ENCODE measurements around the gene SPRED1.

The SPRED1 gene

DNA sequence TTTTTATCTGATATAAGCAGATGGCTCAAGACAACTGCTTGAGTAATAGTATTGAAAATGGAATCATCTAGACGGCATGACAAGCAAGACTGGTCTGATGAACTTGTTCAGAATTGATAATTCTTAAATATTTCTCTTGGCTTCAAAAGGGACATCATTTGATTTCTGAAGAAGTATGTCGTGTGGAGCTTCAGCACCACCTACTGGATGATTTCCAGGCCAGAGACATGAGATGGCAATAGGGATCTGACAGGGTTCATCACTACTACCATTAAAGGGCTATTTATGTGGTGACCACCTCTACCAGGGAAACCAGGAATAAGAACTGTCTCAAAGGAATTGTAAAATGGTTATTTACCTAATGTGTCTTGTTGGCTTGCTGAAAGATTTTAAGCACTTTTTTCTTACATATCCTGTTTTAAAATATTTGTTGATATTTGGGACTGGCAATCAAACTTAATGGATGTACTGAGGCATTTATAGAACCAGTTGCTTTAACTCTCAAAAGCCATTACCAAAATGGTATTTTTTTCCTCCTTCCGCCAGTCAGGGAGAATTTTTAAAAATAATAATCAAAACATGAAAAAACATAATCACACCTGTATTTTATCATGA, 101.8 kb downstream of the SPRED1 start:
- no peak overlapping the region for H3K4me3 ChIP-seq (ENCODE audit: low read depth, low read length)
- TF ChIP-seq, protein P1, sequence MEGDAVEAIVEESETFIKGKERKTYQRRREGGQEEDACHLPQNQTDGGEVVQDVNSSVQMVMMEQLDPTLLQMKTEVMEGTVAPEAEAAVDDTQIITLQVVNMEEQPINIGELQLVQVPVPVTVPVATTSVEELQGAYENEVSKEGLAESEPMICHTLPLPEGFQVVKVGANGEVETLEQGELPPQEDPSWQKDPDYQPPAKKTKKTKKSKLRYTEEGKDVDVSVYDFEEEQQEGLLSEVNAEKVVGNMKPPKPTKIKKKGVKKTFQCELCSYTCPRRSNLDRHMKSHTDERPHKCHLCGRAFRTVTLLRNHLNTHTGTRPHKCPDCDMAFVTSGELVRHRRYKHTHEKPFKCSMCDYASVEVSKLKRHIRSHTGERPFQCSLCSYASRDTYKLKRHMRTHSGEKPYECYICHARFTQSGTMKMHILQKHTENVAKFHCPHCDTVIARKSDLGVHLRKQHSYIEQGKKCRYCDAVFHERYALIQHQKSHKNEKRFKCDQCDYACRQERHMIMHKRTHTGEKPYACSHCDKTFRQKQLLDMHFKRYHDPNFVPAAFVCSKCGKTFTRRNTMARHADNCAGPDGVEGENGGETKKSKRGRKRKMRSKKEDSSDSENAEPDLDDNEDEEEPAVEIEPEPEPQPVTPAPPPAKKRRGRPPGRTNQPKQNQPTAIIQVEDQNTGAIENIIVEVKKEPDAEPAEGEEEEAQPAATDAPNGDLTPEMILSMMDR (IDR thresholded peaks at IDR 0.05; ENCODE audit: low read depth, low read length): peak; percentile 62

DNA sequence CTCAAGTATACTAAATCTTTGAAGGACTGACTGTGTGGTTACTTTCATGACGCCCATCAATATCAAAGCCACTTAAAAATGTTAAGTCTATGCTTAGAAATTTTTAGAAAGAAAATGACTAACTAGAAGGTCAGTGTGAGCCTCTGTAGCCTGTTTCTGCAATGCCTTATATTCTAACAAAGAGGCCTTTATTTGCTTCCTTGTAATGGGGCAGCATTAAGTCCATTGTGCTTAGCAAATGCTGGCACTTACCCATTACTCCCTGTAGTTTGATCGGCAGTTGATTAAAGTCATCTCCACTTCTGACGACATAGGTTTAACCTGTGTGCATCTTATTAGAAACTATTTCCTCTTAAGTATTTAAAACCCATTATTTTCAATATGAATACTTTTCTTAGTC, 109.7 kb downstream of the SPRED1 start:
- TF ChIP-seq, protein P1 (IDR thresholded peaks at IDR 0.05; ENCODE audit: low read depth, low read length): no peak
- H3K4me3 ChIP-seq (ENCODE audit: low read depth, low read length): no peak overlapping the region

DNA sequence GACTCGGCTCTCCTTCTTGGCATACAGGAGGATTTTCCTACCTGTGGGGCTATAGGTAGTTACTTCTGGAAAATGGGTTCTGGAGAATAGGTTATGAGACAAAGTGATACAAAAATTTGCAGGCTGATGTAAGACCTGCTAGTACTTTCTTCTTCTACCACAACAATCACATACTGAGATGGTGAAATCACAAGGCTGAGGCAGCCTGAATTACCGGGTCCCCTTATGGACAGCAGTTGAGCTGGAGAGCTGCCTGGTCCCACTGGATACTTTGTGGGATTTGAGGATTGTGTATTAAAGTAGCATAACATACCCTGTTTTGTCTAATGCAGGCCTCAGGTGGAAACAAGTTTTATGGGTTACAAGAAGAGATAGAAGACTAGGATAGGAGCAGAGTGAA, 114.8 kb downstream of the SPRED1 start:
- TF ChIP-seq, protein P1 (IDR thresholded peaks at IDR 0.05; ENCODE audit: low read depth, low read length): no peak
- no peak overlapping the region for H3K4me3 ChIP-seq (ENCODE audit: low read depth, low read length)

DNA sequence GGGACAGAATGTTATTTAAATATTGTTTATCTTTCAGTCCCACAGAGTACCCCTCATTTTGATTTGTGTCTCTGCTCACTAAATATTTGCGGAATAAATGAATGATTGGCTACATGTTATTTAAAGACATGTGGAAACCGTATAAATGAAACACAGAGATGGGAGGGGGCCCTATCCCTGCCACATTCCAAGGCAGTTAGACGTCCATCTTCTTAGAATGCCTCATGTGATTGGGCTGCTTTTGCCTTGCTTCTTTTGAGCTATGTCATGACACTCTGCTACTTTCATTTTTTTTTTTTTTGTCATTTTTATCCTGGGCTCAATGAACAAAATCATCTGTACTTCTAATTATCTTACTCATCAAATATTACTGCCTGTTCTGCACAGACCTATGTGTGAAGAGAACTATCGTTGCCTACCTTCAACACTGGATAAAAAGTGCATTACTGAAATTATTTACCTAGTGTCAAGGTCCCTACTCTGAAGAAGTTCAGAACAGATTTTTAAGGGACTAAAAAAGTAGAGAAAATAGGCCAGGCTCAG, 117.4 kb downstream of the SPRED1 start:
- TF ChIP-seq, protein P1 (IDR thresholded peaks at IDR 0.05; ENCODE audit: low read depth, low read length): no peak
- H3K4me3 ChIP-seq (ENCODE audit: low read depth, low read length): no peak overlapping the region

DNA sequence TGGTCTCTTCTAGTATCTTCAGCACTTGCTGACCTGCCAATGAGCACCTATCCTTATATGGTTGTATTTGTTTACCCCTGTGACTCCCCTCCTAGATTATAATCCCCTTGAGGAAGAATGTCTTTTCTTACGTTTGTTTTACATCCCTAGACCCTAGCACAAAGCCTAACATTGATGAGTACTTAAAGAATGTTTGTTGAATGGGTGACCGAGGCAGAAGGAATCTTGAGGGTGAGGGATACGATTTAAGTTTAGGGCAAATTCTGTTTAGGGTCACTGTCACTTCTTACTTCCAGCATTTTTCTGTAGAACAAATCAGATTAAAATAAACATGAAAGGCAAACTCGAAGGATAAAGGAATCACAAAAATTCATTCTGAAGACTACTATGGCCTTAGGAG, 120.4 kb downstream of the SPRED1 start:
- TF ChIP-seq, protein P1 (IDR thresholded peaks at IDR 0.05; ENCODE audit: low read depth, low read length): no peak
- H3K4me3 ChIP-seq (ENCODE audit: low read depth, low read length): no peak overlapping the region

DNA sequence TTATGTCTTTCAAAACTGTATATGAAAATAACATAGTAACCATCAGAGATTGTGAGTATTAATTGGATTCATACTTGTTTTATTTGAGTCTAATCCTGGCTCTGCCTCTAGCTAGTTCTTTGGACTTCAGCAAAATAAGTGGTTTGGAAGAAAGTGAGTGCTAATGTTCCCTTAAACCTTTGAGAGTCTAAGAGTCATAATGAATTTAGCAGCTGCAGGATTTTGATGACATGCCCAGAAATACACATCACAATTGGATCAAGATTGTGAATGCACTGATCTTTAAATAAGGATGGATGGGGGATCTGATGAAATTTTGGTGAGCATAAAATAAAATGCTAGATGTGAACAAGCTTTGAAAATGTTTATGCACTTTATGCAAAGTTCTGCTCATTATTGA, 121.4 kb downstream of the SPRED1 start:
- no peak overlapping the region for H3K4me3 ChIP-seq (ENCODE audit: low read depth, low read length)
- TF ChIP-seq, protein P1 (IDR thresholded peaks at IDR 0.05; ENCODE audit: low read depth, low read length): no peak

DNA sequence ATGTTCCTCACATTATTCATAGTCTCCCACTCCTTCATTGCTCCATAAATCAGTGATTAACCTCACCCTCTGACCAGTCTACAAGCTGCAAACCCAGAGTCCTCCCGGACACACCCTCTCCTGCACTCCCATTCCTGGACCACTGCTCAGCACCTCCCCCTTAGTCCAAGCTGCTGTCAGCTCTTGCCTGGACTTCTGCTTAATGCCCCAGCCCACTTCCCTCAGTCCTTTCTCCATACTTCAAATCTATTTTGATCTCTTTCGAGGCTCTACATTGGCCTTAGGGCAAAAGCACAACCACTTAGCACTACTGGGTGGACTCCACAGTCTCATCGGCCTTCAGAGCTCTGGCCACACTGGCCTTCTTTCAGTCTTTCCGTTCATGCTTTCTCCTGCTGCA, 121.9 kb downstream of the SPRED1 start:
- TF ChIP-seq, protein P1 (IDR thresholded peaks at IDR 0.05; ENCODE audit: low read depth, low read length): no peak
- no peak overlapping the region for H3K4me3 ChIP-seq (ENCODE audit: low read depth, low read length)
